ENCODE data around the gene STK39. TPM values are rescaled to one million over a fixed set of nuclear protein-coding genes. Genes with fewer than 3 reads are reported as not detected.

STK39 gene
- total RNA-seq, 1 experiment from 2014 or later, result 2.9 TPM

DNA sequence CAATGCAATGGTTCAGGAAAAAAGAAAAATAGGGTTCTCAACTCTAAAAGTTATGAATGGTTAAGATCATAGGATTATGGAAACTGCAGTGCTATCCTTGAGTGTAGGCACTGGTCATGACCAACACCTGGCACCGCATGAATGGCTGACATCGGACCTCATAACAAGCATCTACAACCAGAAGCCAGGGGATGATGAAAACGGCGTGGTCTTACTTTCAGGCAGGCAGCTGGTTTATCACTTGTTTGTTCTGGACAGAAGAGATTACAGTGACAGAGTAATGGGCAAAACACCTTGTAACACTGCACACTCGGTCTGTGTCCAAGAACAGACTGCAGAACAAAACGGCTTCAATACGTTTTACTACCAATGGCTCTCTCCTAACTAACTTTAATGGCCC lies 132.8 kb downstream of the STK39 start:
- POLR2A ChIA-PET, result no interaction called here
- H3K9me3 ChIP-seq, result no peaks in the 10 kb centered on the region; the same call in 1 of the 2 replicates
- no peak for DNase-seq
- no peaks in the 10 kb centered on the region for H3K4me1 ChIP-seq
- no peak overlapping the region for H3K4me3 ChIP-seq (ENCODE audit: low read depth, low read length)
- Mint-ChIP-seq H3K27ac (ENCODE audit: unreplicated experiment) (no peak overlapping the region), H3K36me3 (ENCODE audit: insufficient read depth, unreplicated experiment) (no peaks in the 10 kb centered on the region), H3K4me3 (ENCODE audit: unreplicated experiment) (no peak overlapping the region), H3K9me3 (ENCODE audit: unreplicated experiment) (no peaks in the 10 kb centered on the region), H3K4me1 (ENCODE audit: low read depth, unreplicated experiment) (no peaks in the 10 kb centered on the region), H3K27me3 (ENCODE audit: insufficient read depth, unreplicated experiment) (peaks cover 3% of the 10 kb centered on the region)
- no peak for TF ChIP-seq CTCF (IDR thresholded peaks at IDR 0.05; ENCODE audit: insufficient read depth in 1 of 2, low read depth in 1 of 2, low read length in 1 of 2, severe bottlenecking in 1 of 2, unreplicated experiment in 1 of 2)
- intact Hi-C loops (cut with micrococcal nuclease; ENCODE audit: unreplicated experiment), result loop anchor here (5.0 to 10.0 kb wide), 3 partner anchors 247 to 560 kb away; no protein-coding TSS in a partner anchor
- no TSS peak for BruUV-seq (replicated peaks)
- no peaks in the 10 kb centered on the region for H3K27me3 ChIP-seq (replicated peaks; ENCODE audit: control insufficient read depth, insufficient read depth, low read length)
- CTCF ChIA-PET, result no interaction called here
- no peaks in the 10 kb centered on the region for H3K36me3 ChIP-seq (ENCODE audit: control insufficient read depth, insufficient read depth, low read length)

- H3K4me1 ChIP-seq, result no peaks in the 10 kb centered on the region
- H3K36me3 ChIP-seq (ENCODE audit: control insufficient read depth, insufficient read depth, low read length), result no peaks in the 10 kb centered on the region
- BruUV-seq (replicated peaks), result no TSS peak
- intact Hi-C loops (cut with micrococcal nuclease; ENCODE audit: unreplicated experiment), result loop anchor here (10.0 kb wide), 2 partner anchors 329 to 559 kb away; no protein-coding TSS in a partner anchor
- CTCF ChIA-PET, result no interaction called here
- H3K4me3 Mint-ChIP-seq (ENCODE audit: unreplicated experiment), result no peak overlapping the region
- H3K4me3 ChIP-seq (ENCODE audit: low read depth, low read length), result no peak overlapping the region
- no peaks in the 10 kb centered on the region; the same call in 1 of the 2 replicates for H3K9me3 ChIP-seq
- H3K27me3 Mint-ChIP-seq (ENCODE audit: insufficient read depth, unreplicated experiment), result peaks cover 3% of the 10 kb centered on the region
- no peaks in the 10 kb centered on the region for H3K36me3 Mint-ChIP-seq (ENCODE audit: insufficient read depth, unreplicated experiment)
- no peak overlapping the region for H3K27ac Mint-ChIP-seq (ENCODE audit: unreplicated experiment)
- no peaks in the 10 kb centered on the region for H3K9me3 Mint-ChIP-seq (ENCODE audit: unreplicated experiment)
- H3K27me3 ChIP-seq (replicated peaks; ENCODE audit: control insufficient read depth, insufficient read depth, low read length), result no peaks in the 10 kb centered on the region
- no peaks in the 10 kb centered on the region for H3K4me1 Mint-ChIP-seq (ENCODE audit: low read depth, unreplicated experiment)
- no peak for DNase-seq
- POLR2A ChIA-PET, result no interaction called here
- no peak for TF ChIP-seq CTCF (IDR thresholded peaks at IDR 0.05; ENCODE audit: insufficient read depth in 1 of 2, low read depth in 1 of 2, low read length in 1 of 2, severe bottlenecking in 1 of 2, unreplicated experiment in 1 of 2)
Observed at GRCh38 chr2:168114040-168114439, 133.4 kb downstream of the STK39 start.

GRCh38 chr2:168107322-168107721 lies 140.1 kb downstream of the STK39 start:
- H3K36me3 ChIP-seq (ENCODE audit: control insufficient read depth, insufficient read depth, low read length), result no peaks in the 10 kb centered on the region
- no peak for TF ChIP-seq CTCF (IDR thresholded peaks at IDR 0.05; ENCODE audit: insufficient read depth in 1 of 2, low read depth in 1 of 2, low read length in 1 of 2, severe bottlenecking in 1 of 2, unreplicated experiment in 1 of 2)
- no peak for DNase-seq
- Mint-ChIP-seq H3K36me3 (ENCODE audit: insufficient read depth, unreplicated experiment) (no peaks in the 10 kb centered on the region), H3K27ac (ENCODE audit: unreplicated experiment) (no peak overlapping the region), H3K27me3 (ENCODE audit: insufficient read depth, unreplicated experiment) (peaks cover 1% of the 10 kb centered on the region), H3K4me3 (ENCODE audit: unreplicated experiment) (no peak overlapping the region), H3K4me1 (ENCODE audit: low read depth, unreplicated experiment) (no peaks in the 10 kb centered on the region), H3K9me3 (ENCODE audit: unreplicated experiment) (no peaks in the 10 kb centered on the region)
- no peaks in the 10 kb centered on the region for H3K27me3 ChIP-seq (replicated peaks; ENCODE audit: control insufficient read depth, insufficient read depth, low read length)
- intact Hi-C loops (cut with micrococcal nuclease; ENCODE audit: unreplicated experiment), result no loop called here
- H3K4me1 ChIP-seq, result no peaks in the 10 kb centered on the region
- ChIA-PET CTCF (interaction anchor here (1.5 kb wide), 1 partner anchor 12 kb away, joined by 4 read pairs; no protein-coding TSS in a partner anchor), POLR2A (interaction anchor here (0.6 kb wide), 1 partner anchor 24 kb away, joined by 6 read pairs; no protein-coding TSS in a partner anchor)
- no peak overlapping the region for H3K4me3 ChIP-seq (ENCODE audit: low read depth, low read length)
- no peaks in the 10 kb centered on the region; the same call in 1 of the 2 replicates for H3K9me3 ChIP-seq
- BruUV-seq (replicated peaks), result no TSS peak

All from Caco-2 (cell line).